Dermis blood vessel endothelial cell (primary cell): ENCODE measurements around the gene RGS19. TPM values are rescaled to one million over a fixed set of nuclear protein-coding genes. Genes with fewer than 3 reads are reported as not detected.
A peak's percentile ranks its signal among the peaks of the same experiment; 100 is the strongest.

Experiments
- DNase-seq: peaks from one replicate; pipeline ENCODE4 v3.0.0; 2010
- total RNA-seq: library from RNA; depleted of rRNA; stranded (reverse); fragments of >200 nt; gene quantifications from 2 replicates; pipeline ENCODE4 v1.2.3, GENCODE V29; 2014

Gene RGS19
- total RNA-seq, 1 donor from 2014 or later = 29.3 TPM

GRCh38 chr20:64107736-64108457 is 28.6 kb upstream of the RGS19 start:
- no peak for DNase-seq

- no peak for DNase-seq
Measured at GRCh38 chr20:64106981-64107735, 27.8 kb upstream of the RGS19 start, which contains the start of gene NPBWR2. TSS of gene NPBWR2 (minus strand) at chr20:64107565. CDS start at chr20:64106831, 734 bp downstream.

DNA sequence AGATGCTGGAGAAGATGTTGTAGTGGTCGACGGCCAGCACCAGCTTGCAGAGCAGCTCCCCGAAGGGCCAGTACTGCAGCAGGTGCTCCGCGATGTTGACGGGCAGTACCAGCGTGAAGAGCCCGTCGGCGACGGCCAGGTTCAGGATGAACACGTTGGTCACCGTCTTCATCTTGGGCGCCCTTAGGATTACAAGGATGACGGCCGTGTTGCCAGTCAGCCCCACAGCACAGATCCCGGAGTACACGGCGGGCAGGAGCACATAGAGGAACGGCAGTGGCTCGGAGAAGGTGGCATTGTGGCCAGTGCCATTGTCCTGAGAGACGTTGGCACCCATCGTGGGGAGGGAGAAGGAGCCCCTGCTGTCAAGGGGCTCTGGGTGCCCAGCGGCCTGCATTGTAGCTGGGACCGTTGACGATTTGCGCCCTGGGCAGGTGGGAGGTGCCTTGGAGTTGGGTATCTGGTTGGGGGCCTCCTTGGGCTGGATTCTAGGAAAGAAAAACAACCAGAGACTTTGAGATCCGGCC is 27.2 kb upstream of the RGS19 start:
- DNase-seq = no peak

- DNase-seq = no peak
Measured at GRCh38 chr20:64105846-64106434, 26.6 kb upstream of the RGS19 start.

GRCh38 chr20:64104667-64105451 is 25.5 kb upstream of the RGS19 start:
- DNase-seq = no peak

GRCh38 chr20:64103871-64104666 is 24.8 kb upstream of the RGS19 start:
- DNase-seq = no peak

- DNase-seq = no peak
Measured at GRCh38 chr20:64102647-64103354, 23.5 kb upstream of the RGS19 start.

DNA sequence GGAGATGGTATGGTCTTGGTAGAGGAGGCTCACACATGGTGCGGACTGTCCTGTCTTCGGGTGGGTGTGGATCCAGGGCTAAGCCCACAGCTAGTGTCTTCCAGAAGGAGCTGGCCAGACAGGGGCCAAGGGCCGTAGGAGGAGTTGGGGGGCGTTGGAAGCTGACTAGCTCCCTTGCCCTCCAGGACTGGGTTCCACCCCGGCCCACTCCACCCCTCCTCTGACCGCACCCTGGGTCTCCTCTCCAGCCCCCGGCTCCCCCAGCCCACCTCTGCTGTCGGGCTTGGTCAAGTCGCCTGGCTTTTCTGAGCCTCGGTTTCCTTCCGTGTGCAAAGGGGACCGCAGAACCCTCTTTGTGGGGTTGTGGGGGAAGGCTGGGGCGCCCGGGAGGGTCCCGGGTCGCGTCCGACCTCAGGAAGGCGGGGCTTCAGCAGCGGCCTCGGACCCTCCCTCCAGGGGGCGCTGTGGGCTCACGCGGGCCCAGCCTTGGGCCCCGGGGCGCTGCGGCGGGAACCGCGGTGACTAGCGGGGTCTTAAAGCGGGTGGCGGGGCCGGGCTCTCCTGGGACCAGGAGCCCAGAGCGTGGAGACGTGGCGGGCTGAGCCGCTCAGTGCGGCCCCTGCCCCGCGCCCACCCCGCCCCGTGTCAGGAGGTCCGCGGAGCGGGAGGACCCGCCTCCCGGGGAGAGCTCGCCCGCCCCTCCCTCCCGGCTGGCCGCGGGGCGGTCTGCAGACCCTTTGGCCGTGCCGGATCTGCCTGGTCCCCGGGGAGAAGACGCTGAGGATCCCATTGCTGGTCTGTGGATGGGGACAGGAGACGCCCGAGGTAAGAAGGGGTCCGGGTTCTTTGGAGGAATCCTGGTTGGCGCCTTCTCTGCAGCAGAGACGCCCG is 22.7 kb upstream of the RGS19 start:
- peak; percentile 52 for DNase-seq

DNA sequence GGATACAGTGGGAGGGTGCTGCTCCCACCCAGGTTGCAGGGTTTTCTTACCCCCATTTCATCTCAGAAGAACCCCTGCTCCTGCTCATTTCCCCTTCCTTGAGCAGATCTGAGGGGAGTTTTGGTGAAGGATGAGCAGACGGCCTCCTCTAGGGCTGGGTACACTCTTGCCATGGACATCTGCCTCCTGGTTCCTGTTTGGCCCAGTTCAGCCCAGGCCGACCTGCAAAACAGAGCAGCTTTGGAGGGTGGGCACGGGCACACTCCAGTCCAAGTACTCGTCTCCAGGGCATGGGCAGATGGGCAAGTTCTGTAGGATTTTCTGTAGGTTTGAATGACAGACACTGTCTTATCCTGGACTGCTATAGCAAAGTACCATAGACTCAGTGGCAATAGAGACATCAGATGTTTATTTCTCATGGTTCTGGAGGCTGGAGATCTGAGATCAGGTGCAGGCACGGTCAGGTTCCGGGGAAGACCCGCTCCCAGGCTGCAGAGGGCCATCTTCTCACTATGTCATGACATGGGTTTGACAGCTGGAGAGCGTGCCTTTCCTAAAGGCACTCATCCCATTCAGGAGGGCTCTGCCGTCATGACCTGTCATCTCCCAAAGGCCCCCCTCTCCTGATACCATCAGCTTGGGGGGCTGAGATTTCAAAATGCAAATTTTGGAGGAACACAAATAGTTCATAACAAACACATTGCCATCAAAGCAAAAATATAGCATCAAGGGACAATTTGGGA is 21.8 kb upstream of the RGS19 start:
- no peak for DNase-seq

- DNase-seq = no peak
Measured at GRCh38 chr20:64100566-64100888, 21.2 kb upstream of the RGS19 start.

- no peak for DNase-seq
Measured at GRCh38 chr20:64099880-64100565, 20.7 kb upstream of the RGS19 start.

DNA sequence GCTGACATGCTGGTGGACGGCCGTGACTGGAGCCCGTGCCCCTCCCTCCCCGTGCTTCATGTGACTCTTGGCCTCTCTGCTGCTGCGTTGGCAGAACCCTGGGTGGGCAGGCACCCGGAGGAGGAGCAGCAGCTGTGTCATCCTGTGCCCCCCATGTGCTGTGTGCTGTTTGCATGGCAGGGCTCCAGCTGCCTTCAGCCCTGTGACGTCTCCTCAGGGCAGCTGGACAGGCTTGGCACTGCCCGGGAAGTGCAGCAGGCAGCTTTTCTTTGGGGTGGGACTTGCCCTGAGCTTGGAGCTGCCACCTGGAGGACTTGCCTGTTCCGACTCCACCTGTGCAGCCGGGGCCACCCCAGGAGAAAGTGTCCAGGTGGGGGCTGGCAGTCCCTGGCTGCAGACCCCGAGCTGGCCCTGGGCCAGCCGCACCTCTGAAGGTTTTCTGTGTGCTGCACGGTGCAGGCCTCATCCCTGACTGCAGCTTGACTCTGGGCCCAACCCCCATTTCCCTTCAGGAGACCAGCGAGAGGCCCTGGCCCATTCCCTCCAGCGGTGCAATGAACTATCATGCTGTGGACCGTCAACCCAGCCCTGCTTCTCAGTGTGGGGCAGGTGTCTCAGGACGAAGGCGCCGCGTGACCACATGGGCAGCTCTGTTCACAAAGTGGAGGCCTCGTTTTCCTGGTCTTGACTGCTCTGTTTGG is 19.9 kb upstream of the RGS19 start:
- no peak for DNase-seq

- no peak for DNase-seq
Measured at GRCh38 chr20:64098471-64099013, 19.2 kb upstream of the RGS19 start.

GRCh38 chr20:64096535-64096934 is 17.2 kb upstream of the RGS19 start:
- no peak for DNase-seq

- no peak for DNase-seq
Measured at GRCh38 chr20:64095927-64096326, 16.6 kb upstream of the RGS19 start.

GRCh38 chr20:64095455-64095854 is 16.1 kb upstream of the RGS19 start:
- no peak for DNase-seq

DNA sequence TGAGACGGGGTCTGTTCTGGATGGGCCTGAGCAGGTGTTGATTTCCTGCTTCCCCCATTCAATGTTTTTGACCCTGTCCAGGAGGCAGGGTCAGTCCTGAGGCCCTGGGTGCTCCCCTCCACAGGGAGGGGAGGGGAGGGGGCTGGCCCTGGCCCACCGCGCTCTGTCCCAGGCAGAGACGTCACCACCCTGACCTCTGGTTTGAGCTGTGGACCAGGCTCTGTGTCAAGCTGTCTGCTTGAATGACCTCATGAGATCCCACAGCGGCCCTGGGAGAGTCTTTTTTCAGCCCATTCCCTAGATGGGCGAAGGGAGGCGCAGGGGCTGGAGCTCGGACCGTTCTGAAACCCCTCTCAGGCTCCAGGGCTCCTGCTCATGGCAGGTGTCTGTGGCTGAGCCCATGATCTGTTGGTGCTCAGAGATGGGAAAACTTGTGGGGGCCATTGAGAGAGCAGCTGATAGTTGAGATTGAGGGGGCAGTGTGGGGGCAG is 13.7 kb upstream of the RGS19 start:
- no peak for DNase-seq
